ENCODE data around the gene TRPM3.

The TRPM3 gene

DNA sequence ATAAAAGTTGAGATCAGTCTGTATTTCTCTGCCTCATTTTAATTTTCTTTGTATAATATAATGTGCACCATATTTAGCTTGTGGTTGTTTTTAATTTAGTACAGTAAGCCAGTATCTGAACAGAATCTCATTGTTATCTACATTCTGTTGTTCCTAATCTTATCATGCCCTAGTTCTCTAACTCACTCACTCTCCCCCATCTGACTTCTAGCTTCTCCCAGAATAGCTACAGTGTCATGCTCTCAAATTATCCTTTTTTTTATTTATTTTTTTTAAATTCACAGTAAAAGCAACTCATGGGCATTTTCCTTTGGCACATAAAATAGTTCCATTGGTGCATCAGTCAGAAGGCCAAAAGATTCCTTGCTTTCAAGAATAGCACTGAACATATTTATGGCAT lies 156.6 kb downstream of the TRPM3 start:
- Histone ChIP-seq H3K9ac (no peak overlapping the region), H3K4me3 (ENCODE audit: low read depth, low read length) (no peak overlapping the region), H3K79me2 (no peaks in the 10 kb centered on the region), H3K9me3 (ENCODE audit: control insufficient read depth, low read length) (no peaks in the 10 kb centered on the region), H3K27ac (no peak overlapping the region), H3K27me3 (ENCODE audit: control insufficient read depth, insufficient read depth, low read length) (no peaks in the 10 kb centered on the region), H2AFZ (no peak overlapping the region), H3K4me2 (ENCODE audit: low read length) (no peak overlapping the region), H3K4me1 (no peaks in the 10 kb centered on the region), H3K36me3 (ENCODE audit: control insufficient read depth, insufficient read depth, low read length) (no peaks in the 10 kb centered on the region)
- TF ChIP-seq, protein P1, sequence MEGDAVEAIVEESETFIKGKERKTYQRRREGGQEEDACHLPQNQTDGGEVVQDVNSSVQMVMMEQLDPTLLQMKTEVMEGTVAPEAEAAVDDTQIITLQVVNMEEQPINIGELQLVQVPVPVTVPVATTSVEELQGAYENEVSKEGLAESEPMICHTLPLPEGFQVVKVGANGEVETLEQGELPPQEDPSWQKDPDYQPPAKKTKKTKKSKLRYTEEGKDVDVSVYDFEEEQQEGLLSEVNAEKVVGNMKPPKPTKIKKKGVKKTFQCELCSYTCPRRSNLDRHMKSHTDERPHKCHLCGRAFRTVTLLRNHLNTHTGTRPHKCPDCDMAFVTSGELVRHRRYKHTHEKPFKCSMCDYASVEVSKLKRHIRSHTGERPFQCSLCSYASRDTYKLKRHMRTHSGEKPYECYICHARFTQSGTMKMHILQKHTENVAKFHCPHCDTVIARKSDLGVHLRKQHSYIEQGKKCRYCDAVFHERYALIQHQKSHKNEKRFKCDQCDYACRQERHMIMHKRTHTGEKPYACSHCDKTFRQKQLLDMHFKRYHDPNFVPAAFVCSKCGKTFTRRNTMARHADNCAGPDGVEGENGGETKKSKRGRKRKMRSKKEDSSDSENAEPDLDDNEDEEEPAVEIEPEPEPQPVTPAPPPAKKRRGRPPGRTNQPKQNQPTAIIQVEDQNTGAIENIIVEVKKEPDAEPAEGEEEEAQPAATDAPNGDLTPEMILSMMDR (IDR thresholded peaks at IDR 0.05), result no peak

DNA sequence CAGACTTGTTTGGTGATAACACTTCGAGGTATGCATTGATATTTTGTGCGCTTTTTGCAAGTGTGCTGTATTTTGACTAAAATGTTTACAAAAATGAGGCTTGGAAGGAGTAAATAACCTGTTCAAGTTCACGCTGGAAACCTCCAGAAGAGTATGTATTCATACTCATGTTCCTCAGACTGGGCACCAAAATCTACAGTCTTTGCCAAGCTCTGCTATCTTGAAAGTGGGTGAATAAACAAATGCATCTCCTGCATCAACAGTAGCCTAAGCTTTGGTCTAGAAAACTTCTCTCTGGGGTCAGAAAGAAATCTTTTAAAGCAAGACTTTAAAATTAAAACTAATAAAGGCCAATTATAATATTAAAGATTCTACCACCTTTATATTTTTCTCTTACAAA lies 157.9 kb downstream of the TRPM3 start:
- Histone ChIP-seq H3K4me2 (ENCODE audit: low read length) (no peak overlapping the region), H3K27me3 (ENCODE audit: control insufficient read depth, insufficient read depth, low read length) (no peaks in the 10 kb centered on the region), H3K36me3 (ENCODE audit: control insufficient read depth, insufficient read depth, low read length) (no peaks in the 10 kb centered on the region), H3K4me1 (no peaks in the 10 kb centered on the region), H3K79me2 (no peaks in the 10 kb centered on the region), H3K9me3 (ENCODE audit: control insufficient read depth, low read length) (no peaks in the 10 kb centered on the region), H3K9ac (no peak overlapping the region), H3K4me3 (ENCODE audit: low read depth, low read length) (no peak overlapping the region), H2AFZ (no peak overlapping the region), H3K27ac (no peak overlapping the region)
- TF ChIP-seq, protein P1 (IDR thresholded peaks at IDR 0.05), result no peak

DNA sequence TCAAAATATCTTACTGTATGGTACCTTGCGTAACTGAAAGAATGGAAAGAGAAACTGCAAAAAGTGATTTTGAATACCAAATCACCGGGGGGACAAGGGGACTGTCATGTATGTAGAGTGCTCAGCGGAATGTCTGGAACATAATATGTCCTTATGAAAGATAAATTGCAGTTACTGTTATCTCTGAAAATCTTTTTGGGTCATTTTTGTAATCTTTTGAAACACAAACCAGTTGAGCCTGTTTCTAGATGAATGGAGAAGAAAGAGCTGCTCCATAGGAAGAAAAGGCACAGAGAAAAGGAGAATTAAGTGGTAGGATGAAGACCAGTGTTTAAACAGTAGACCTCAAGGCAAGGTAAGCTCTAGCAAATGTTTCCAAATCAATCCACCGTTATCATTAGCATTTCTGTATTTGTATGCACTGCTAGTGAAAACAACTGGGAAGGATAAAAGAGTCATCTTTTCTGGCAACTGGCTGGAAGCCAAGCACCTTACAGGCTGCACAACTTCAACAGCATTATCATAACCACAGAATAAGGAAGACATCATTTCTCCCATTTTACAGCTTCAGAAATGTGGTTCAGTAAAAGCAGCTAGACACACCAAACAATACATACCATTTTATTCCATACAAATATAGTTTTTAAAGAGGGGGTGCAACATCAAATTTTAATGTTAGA lies 158.5 kb downstream of the TRPM3 start:
- Histone ChIP-seq H3K36me3 (ENCODE audit: control insufficient read depth, insufficient read depth, low read length) (no peaks in the 10 kb centered on the region), H3K4me1 (no peaks in the 10 kb centered on the region), H3K27me3 (ENCODE audit: control insufficient read depth, insufficient read depth, low read length) (no peaks in the 10 kb centered on the region), H3K4me3 (ENCODE audit: low read depth, low read length) (no peak overlapping the region), H3K4me2 (ENCODE audit: low read length) (no peak overlapping the region), H3K27ac (no peak overlapping the region), H3K9ac (no peak overlapping the region), H3K9me3 (ENCODE audit: control insufficient read depth, low read length) (no peaks in the 10 kb centered on the region), H2AFZ (no peak overlapping the region), H3K79me2 (no peaks in the 10 kb centered on the region)
- TF ChIP-seq, protein P1 (IDR thresholded peaks at IDR 0.05), result no peak

DNA sequence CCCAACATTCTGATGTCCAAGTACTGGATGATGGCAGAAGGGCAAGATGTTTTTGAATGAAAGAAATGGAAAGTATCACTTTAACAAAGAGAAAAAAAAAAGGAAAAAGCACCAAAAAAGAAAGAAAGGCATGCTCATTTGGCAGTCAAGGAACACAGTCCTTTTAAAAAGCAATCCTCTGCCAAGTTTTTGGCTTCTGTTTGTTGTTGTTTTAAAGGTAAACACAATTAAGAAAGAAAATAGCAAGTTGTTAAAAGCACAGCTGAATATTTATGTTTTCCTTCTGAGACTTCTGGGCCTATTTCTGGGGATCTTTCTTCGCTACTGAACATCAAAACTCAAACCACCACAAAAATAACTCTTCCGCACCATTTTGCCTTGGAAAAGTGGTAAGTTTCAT lies 162.1 kb downstream of the TRPM3 start:
- Histone ChIP-seq H3K27ac (no peak overlapping the region), H3K27me3 (ENCODE audit: control insufficient read depth, insufficient read depth, low read length) (no peaks in the 10 kb centered on the region), H3K79me2 (no peaks in the 10 kb centered on the region), H3K9ac (no peak overlapping the region), H3K4me1 (no peaks in the 10 kb centered on the region), H3K4me3 (ENCODE audit: low read depth, low read length) (no peak overlapping the region), H3K36me3 (ENCODE audit: control insufficient read depth, insufficient read depth, low read length) (no peaks in the 10 kb centered on the region), H2AFZ (no peak overlapping the region), H3K9me3 (ENCODE audit: control insufficient read depth, low read length) (no peaks in the 10 kb centered on the region), H3K4me2 (ENCODE audit: low read length) (no peak overlapping the region)
- TF ChIP-seq, protein P1 (IDR thresholded peaks at IDR 0.05), result no peak

DNA sequence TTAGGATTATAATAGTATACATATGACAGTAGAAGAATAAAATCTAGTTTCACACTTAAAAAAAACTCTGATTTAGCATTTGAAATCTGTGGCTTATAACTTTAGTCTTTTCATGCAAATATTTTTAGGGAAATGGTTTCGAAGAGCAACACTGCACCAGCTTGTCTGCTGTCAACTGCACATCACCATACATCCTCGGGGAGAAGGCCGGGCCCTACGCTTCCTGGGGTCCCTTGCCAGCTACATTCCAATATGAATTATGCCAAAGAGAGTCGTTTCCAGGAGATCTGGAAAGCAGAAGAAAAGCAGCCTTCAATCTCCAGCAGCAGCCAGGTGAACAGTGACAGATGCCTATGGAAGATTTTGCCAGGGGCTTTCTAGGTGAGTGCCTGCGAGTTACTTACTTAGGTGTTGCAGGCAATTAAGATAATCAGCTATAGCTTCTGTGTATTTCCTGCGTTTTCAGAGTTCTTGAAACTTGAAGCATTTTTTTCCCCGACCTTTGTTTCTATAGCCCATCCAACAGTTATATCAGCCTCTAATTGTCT lies 166.8 kb downstream of the TRPM3 start:
- H3K36me3 ChIP-seq (ENCODE audit: control insufficient read depth, insufficient read depth, low read length), result no peaks in the 10 kb centered on the region
- no peak overlapping the region for H3K4me2 ChIP-seq (ENCODE audit: low read length)
- TF ChIP-seq, protein P1 (IDR thresholded peaks at IDR 0.05), result no peak
- H2AFZ ChIP-seq, result no peak overlapping the region
- H3K4me1 ChIP-seq, result no peaks in the 10 kb centered on the region
- H3K27me3 ChIP-seq (ENCODE audit: control insufficient read depth, insufficient read depth, low read length), result no peaks in the 10 kb centered on the region
- H3K9ac ChIP-seq, result no peak overlapping the region
- no peak overlapping the region for H3K27ac ChIP-seq
- H3K79me2 ChIP-seq, result no peaks in the 10 kb centered on the region
- H3K9me3 ChIP-seq (ENCODE audit: control insufficient read depth, low read length), result no peaks in the 10 kb centered on the region
- no peak overlapping the region for H3K4me3 ChIP-seq (ENCODE audit: low read depth, low read length)
